ENCODE measurements around the gene GSE1. TPM values are rescaled to one million over a fixed set of nuclear protein-coding genes. Genes with fewer than 3 reads are reported as not detected.

The GSE1 gene
- total and polyA plus RNA-seq, 9 of the 15 experiments (the other 6 are each of a cell fraction or from before 2014, with no cell fraction given), result 12.2 to 244 (median 57.9) TPM

DNA sequence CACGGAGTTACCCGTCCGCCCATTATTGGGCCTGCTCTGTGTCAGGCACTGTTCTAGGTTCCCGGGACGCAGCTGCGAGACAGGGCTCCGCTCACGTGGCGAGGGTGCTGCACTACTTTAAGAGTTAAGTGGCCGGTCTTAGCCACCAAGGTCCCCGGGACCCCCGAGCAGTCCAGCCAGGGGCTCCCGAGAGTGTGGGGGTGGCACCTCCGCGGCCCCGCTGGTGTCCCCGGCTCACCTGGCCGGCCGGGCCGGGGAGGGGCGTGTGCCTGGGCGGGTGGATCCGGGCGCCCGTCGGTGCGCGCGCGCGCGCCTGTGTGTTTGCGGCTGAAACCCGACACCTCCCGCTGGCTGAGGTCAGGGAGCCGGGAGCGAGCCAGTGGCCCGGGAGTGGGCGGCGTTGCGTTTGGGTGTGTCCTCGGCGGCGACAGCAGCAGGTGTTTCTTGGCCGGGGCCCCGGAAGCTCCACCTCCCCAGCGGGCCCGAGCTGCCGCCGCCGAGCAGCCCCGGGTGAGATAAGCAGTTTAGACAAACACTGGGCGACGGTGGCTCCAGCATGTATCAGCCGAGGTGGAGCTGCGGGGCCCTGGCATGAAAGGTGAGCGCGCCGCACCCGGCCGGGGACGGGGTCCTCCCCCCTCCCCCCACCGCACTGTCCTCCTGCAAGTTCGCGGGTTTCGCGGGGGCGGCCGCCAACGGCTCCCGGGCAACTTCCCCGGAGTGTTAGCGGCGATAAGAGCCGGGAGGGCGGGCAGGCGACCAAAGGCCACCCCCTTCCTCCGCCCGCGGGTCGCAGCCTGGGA is at the start of gene GSE1 (continued):
- TF ChIP-seq, protein P1, sequence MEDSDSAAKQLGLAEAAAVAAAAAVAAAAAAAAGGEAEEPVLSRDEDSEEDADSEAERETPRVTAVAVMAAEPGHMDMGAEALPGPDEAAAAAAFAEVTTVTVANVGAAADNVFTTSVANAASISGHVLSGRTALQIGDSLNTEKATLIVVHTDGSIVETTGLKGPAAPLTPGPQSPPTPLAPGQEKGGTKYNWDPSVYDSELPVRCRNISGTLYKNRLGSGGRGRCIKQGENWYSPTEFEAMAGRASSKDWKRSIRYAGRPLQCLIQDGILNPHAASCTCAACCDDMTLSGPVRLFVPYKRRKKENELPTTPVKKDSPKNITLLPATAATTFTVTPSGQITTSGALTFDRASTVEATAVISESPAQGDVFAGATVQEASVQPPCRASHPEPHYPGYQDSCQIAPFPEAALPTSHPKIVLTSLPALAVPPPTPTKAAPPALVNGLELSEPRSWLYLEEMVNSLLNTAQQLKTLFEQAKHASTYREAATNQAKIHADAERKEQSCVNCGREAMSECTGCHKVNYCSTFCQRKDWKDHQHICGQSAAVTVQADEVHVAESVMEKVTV (CRISPR knock-in tag; IDR thresholded peaks at IDR 0.05), result no peak
- no peak for TF ChIP-seq ZFP36 (IDR thresholded peaks at IDR 0.05; ENCODE audit: low read depth, low read length, partially characterized antibody)
- TF ChIP-seq, protein P2, sequence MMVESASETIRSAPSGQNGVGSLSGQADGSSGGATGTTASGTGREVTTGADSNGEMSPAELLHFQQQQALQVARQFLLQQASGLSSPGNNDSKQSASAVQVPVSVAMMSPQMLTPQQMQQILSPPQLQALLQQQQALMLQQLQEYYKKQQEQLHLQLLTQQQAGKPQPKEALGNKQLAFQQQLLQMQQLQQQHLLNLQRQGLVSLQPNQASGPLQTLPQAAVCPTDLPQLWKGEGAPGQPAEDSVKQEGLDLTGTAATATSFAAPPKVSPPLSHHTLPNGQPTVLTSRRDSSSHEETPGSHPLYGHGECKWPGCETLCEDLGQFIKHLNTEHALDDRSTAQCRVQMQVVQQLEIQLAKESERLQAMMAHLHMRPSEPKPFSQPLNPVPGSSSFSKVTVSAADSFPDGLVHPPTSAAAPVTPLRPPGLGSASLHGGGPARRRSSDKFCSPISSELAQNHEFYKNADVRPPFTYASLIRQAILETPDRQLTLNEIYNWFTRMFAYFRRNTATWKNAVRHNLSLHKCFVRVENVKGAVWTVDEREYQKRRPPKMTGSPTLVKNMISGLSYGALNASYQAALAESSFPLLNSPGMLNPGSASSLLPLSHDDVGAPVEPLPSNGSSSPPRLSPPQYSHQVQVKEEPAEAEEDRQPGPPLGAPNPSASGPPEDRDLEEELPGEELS (CRISPR knock-in tag; IDR thresholded peaks at IDR 0.05; ENCODE audit: borderline replicate concordance), result no peak; the same call in 1 of the 2 replicates
- no peak for TF ChIP-seq NR2F6 (CRISPR knock-in tag; IDR thresholded peaks at IDR 0.05)
- no peak for TF ChIP-seq RBM15 (IDR thresholded peaks at IDR 0.05; ENCODE audit: insufficient read depth, low read length)
- TF ChIP-seq KLF6 (CRISPR knock-in tag; IDR thresholded peaks at IDR 0.05; ENCODE audit: borderline replicate concordance), result no peak
- TF ChIP-seq HNRNPL (IDR thresholded peaks at IDR 0.05; ENCODE audit: low read depth, low read length), result peak; percentile 97
- TF ChIP-seq, protein P3, sequence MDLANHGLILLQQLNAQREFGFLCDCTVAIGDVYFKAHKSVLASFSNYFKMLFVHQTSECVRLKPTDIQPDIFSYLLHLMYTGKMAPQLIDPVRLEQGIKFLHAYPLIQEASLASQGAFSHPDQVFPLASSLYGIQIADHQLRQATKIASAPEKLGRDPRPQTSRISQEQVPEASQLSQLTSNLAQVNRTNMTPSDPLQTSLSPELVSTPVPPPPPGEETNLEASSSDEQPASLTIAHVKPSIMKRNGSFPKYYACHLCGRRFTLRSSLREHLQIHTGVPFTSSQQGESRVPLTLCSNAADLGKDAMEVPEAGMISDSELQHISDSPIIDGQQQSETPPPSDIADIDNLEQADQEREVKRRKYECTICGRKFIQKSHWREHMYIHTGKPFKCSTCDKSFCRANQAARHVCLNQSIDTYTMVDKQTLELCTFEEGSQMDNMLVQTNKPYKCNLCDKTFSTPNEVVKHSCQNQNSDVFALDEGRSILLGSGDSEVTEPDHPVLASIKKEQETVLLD (IDR thresholded peaks at IDR 0.05), result peak; percentile 74
- TF ChIP-seq, protein P4, sequence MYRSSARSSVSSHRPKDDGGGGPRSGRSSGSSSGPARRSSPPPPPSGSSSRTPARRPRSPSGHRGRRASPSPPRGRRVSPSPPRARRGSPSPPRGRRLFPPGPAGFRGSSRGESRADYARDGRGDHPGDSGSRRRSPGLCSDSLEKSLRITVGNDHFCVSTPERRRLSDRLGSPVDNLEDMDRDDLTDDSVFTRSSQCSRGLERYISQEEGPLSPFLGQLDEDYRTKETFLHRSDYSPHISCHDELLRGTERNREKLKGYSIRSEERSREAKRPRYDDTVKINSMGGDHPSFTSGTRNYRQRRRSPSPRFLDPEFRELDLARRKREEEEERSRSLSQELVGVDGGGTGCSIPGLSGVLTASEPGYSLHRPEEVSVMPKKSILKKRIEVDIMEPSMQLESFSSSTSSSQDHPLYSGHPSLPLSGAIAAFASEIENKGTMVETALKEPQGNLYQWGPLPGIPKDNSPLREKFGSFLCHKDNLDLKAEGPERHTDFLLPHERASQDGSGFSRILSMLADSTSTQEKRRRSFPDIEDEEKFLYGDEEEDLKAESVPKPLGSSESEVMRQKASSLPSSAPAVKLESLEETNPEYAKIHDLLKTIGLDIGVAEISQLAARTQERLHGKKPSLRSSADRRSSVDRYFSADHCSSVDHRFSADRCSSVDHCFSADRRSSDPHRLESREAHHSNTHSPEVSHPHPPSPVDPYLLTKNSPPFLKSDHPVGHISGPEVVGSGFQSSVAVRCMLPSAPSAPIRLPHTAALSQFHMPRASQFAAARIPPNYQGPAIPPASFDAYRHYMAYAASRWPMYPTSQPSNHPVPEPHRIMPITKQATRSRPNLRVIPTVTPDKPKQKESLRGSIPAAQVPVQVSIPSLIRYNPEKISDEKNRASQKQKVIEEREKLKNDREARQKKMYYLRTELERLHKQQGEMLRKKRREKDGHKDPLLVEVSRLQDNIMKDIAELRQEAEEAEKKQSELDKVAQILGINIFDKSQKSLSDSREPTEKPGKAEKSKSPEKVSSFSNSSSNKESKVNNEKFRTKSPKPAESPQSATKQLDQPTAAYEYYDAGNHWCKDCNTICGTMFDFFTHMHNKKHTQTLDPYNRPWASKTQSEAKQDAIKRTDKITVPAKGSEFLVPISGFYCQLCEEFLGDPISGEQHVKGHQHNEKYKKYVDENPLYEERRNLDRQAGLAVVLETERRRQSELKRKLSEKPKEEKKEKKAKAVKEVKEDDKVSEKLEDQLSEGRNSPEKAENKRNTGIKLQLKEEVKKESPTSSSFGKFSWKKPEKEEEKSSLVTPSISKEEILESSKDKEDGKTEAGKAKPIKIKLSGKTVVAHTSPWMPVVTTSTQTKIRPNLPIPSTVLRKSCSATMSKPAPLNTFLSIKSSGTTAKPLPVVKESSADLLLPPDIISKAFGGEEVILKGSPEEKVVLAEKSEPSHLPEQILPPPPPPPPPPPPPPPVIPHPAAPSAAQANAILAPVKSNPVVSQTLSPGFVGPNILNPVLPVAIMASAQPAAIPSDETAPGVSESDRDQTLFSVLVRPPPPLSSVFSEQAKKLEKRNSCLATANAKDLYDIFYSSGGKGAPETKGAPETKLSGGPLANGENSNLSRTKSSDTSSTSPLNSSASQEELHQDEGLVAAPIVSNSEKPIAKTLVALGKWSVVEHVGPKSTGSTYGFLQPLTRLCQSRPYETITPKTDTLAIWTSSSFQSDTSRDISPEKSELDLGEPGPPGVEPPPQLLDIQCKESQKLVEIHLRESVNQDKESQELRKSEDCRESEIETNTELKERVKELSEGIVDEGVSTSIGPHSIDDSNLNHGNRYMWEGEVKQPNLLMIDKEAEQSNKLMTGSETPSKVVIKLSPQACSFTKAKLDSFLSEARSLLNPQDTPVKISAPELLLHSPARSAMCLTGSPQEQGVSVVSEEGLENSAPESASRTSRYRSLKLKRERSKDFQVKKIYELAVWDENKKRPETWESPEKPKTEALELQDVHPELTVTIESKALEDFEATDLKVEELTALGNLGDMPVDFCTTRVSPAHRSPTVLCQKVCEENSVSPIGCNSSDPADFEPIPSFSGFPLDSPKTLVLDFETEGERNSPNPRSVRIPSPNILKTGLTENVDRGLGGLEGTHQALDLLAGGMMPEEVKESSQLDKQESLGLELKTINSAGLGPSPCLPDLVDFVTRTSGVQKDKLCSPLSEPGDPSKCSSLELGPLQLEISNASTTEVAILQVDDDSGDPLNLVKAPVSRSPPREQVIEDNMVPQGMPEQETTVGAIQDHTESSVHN (IDR thresholded peaks at IDR 0.05; ENCODE audit: borderline replicate concordance in 1 of 2, low read depth in 1 of 2), result no peak
- no peak for TF ChIP-seq HDAC8 (tag; IDR thresholded peaks at IDR 0.05)
- TF ChIP-seq U2AF2 (optimal IDR thresholded peaks at IDR 0.05; ENCODE audit: low read depth, low read length), result no peak
- TF ChIP-seq PHF21A (IDR thresholded peaks at IDR 0.05; ENCODE audit: borderline replicate concordance, low read depth), result no peak
- TF ChIP-seq HNRNPLL (IDR thresholded peaks at IDR 0.05; ENCODE audit: low read depth, low read length, poor library complexity, severe bottlenecking), result no peak
